Measurements from ENCODE around the gene RAB9A. TPM values are rescaled to one million over a fixed set of nuclear protein-coding genes. Genes with fewer than 3 reads are reported as not detected.

RAB9A gene
- total RNA-seq, 1 experiment from 2014 or later = 25.8 TPM

DNA sequence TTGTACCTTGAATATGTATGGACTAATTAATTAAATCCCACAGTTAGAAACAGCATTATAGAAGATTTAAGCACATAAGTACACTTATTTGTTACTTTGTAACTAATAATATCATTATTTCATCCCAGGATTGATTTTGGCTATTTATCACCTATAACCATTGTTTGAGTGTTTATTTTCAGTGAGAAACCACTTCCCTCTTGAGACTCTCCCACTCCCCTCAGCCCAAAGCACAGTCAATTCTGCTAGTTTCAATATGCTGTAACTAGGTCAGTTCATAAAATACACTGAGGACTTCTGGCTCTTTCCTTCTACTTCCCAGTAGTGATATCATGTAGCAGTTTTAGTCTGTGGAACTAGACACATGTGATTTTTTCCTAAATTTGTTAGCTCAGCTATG lies 61.9 kb downstream of the RAB9A start:
- no peak for TF ChIP-seq EZH2 (IDR thresholded peaks at IDR 0.05; ENCODE audit: borderline replicate concordance, low read depth, low read length, poor library complexity, severe bottlenecking)
- no peak for TF ChIP-seq CTCF (conservative IDR thresholded peaks at IDR 0.05; ENCODE audit: low read depth, low read length)
- no peaks in the 10 kb centered on the region for H3K4me1 ChIP-seq (ENCODE audit: insufficient read depth, low read length, poor library complexity, severe bottlenecking)
- H3K27ac ChIP-seq (ENCODE audit: low read depth, low read length, poor library complexity, severe bottlenecking) = no peak overlapping the region
- intact Hi-C loops (cut with micrococcal nuclease; ENCODE audit: unreplicated experiment) = loop anchor here (1.0 kb wide), 1 partner anchor 281 kb away; no protein-coding TSS in a partner anchor
- peaks cover 9% of the 10 kb centered on the region for H3K36me3 ChIP-seq (ENCODE audit: insufficient read depth, low read length, poor library complexity, severe bottlenecking)
- DNase-seq (ENCODE audit: low spot score) = no peak
- ChIA-PET CTCF (interaction anchor here (1.3 kb wide), 1 partner anchor 281 kb away, joined by 6 read pairs; no protein-coding TSS in a partner anchor), POLR2A (ENCODE audit: low non-redundant PET) (no interaction called here)
- H3K27me3 ChIP-seq (replicated peaks; ENCODE audit: insufficient read depth, low read depth, low read length, poor library complexity) = no peaks in the 10 kb centered on the region
- BruUV-seq (replicated peaks) = no TSS peak
- H3K4me3 ChIP-seq (ENCODE audit: low read depth, low read length, poor library complexity, severe bottlenecking) = no peak overlapping the region
- no peaks in the 10 kb centered on the region for H3K9me3 ChIP-seq (ENCODE audit: low read depth, low read length, poor library complexity, severe bottlenecking)

GRCh38 chrX:13752141-13752540 lies 63.2 kb downstream of the RAB9A start:
- Histone ChIP-seq H3K4me1 (ENCODE audit: insufficient read depth, low read length, poor library complexity, severe bottlenecking) (no peaks in the 10 kb centered on the region), H3K9me3 (ENCODE audit: low read depth, low read length, poor library complexity, severe bottlenecking) (no peaks in the 10 kb centered on the region), H3K4me3 (ENCODE audit: low read depth, low read length, poor library complexity, severe bottlenecking) (no peak overlapping the region), H3K36me3 (ENCODE audit: insufficient read depth, low read length, poor library complexity, severe bottlenecking) (peaks cover 9% of the 10 kb centered on the region), H3K27ac (ENCODE audit: low read depth, low read length, poor library complexity, severe bottlenecking) (no peak overlapping the region), H3K27me3 (replicated peaks; ENCODE audit: insufficient read depth, low read depth, low read length, poor library complexity) (no peaks in the 10 kb centered on the region)
- no peak for TF ChIP-seq EZH2 (IDR thresholded peaks at IDR 0.05; ENCODE audit: borderline replicate concordance, low read depth, low read length, poor library complexity, severe bottlenecking)
- TF ChIP-seq CTCF (conservative IDR thresholded peaks at IDR 0.05; ENCODE audit: low read depth, low read length) = no peak
- no TSS peak for BruUV-seq (replicated peaks)
- DNase-seq (ENCODE audit: low spot score) = no peak
- ChIA-PET POLR2A (ENCODE audit: low non-redundant PET) (no interaction called here), CTCF (no interaction called here)
- intact Hi-C loops (cut with micrococcal nuclease; ENCODE audit: unreplicated experiment) = no loop called here

DNA sequence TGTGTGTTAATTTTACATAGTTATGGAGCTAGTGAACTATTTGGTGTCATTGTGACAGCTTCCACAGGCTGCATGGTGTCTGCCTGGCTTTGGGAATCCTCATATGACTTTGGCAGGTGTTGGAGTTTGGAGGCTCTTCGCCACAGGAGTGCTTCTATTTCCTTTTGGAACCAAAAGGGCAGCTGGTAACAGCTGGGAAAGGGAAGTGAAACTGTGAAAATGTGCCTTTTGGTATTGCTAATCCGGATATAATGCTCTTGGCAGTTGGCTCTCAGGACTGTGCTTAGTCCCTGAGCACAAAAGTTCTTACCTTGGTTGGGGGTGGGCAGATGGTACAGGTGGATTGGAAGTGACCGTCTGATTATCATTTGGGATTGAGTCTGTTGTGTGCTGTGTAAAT lies 63.7 kb downstream of the RAB9A start:
- intact Hi-C loops (cut with micrococcal nuclease; ENCODE audit: unreplicated experiment) = no loop called here
- ChIA-PET CTCF (interaction anchor here (0.6 kb wide), 1 partner anchor 246 kb away, joined by 3 read pairs; no protein-coding TSS in a partner anchor), POLR2A (ENCODE audit: low non-redundant PET) (no interaction called here)

More for the DNA sequence above, 63.7 kb downstream of the RAB9A start:
- BruUV-seq (replicated peaks) = no TSS peak
- no peaks in the 10 kb centered on the region for H3K27me3 ChIP-seq (replicated peaks; ENCODE audit: insufficient read depth, low read depth, low read length, poor library complexity)
- peaks cover 11% of the 10 kb centered on the region for H3K36me3 ChIP-seq (ENCODE audit: insufficient read depth, low read length, poor library complexity, severe bottlenecking)
- no peaks in the 10 kb centered on the region for H3K4me1 ChIP-seq (ENCODE audit: insufficient read depth, low read length, poor library complexity, severe bottlenecking)
- DNase-seq (ENCODE audit: low spot score) = no peak
- H3K27ac ChIP-seq (ENCODE audit: low read depth, low read length, poor library complexity, severe bottlenecking) = no peak overlapping the region
- TF ChIP-seq EZH2 (IDR thresholded peaks at IDR 0.05; ENCODE audit: borderline replicate concordance, low read depth, low read length, poor library complexity, severe bottlenecking) (no peak), CTCF (conservative IDR thresholded peaks at IDR 0.05; ENCODE audit: low read depth, low read length) (no peak)
- H3K4me3 ChIP-seq (ENCODE audit: low read depth, low read length, poor library complexity, severe bottlenecking) = no peak overlapping the region
- no peaks in the 10 kb centered on the region for H3K9me3 ChIP-seq (ENCODE audit: low read depth, low read length, poor library complexity, severe bottlenecking)
